GM21423 (cell line): Measurements from ENCODE around the gene TPD52L1.
"Not testable (repeated sequence)": the region's sequence is repeated elsewhere in the genome, so short reads cannot be mapped to it uniquely, and the experiment has no call there.

Experiments
- ATAC-seq: cut with Tn5 transposase; IDR thresholded peaks from one replicate; pipeline ENCODE4 v1.9.1; 2021; ENCODE audit warnings: mild to moderate bottlenecking, moderate library complexity; ENCODE audit not compliant: unreplicated experiment

Gene TPD52L1

GRCh38 chr6:125269328-125269985 lies 115.9 kb downstream of the TPD52L1 start:
- no peak for ATAC-seq

GRCh38 chr6:125270380-125270779 lies 116.8 kb downstream of the TPD52L1 start:
- ATAC-seq, result no peak

GRCh38 chr6:125271486-125272159 lies 118.0 kb downstream of the TPD52L1 start:
- ATAC-seq, result no peak

- no peak for ATAC-seq
Observed at GRCh38 chr6:125273251-125273650, 119.7 kb downstream of the TPD52L1 start.

- ATAC-seq, result no peak
Observed at GRCh38 chr6:125273965-125274364, 120.4 kb downstream of the TPD52L1 start.

GRCh38 chr6:125274935-125275334 lies 121.4 kb downstream of the TPD52L1 start:
- ATAC-seq, result no peak

GRCh38 chr6:125275779-125276178 lies 122.2 kb downstream of the TPD52L1 start:
- ATAC-seq, result no peak

GRCh38 chr6:125277838-125278237 lies 124.3 kb downstream of the TPD52L1 start:
- ATAC-seq, result no peak

- ATAC-seq, result no peak
Observed at GRCh38 chr6:125279961-125280360, 126.4 kb downstream of the TPD52L1 start.

- not testable (repeated sequence) for ATAC-seq
Observed at GRCh38 chr6:125280370-125281035, 126.9 kb downstream of the TPD52L1 start.

- not testable (repeated sequence) for ATAC-seq
Observed at GRCh38 chr6:125282470-125282869, 128.9 kb downstream of the TPD52L1 start.

- no peak for ATAC-seq
Observed at GRCh38 chr6:125285353-125285752, 131.8 kb downstream of the TPD52L1 start.

- no peak for ATAC-seq
Observed at GRCh38 chr6:125285936-125286335, 132.4 kb downstream of the TPD52L1 start.

- no peak for ATAC-seq
Observed at GRCh38 chr6:125287718-125288117, 134.1 kb downstream of the TPD52L1 start.

GRCh38 chr6:125293587-125293986 lies 140.0 kb downstream of the TPD52L1 start:
- no peak for ATAC-seq

- ATAC-seq, result no peak
Observed at GRCh38 chr6:125294036-125294435, 140.5 kb downstream of the TPD52L1 start.

- ATAC-seq, result no peak
Observed at GRCh38 chr6:125294925-125295324, 141.4 kb downstream of the TPD52L1 start.

- no peak for ATAC-seq
Observed at GRCh38 chr6:125296471-125296870, 142.9 kb downstream of the TPD52L1 start.

GRCh38 chr6:125299257-125299656 lies 145.7 kb downstream of the TPD52L1 start:
- ATAC-seq, result no peak

- no peak for ATAC-seq
Observed at GRCh38 chr6:125300992-125301434, 147.4 kb downstream of the TPD52L1 start.

GRCh38 chr6:125301435-125302391 lies 148.1 kb downstream of the TPD52L1 start, which contains the start of gene HDDC2:
Gene HDDC2 (minus strand): TSS chr6:125301967. CDS start chr6:125301932, 35 bp downstream.
- ATAC-seq, result peak; percentile 91
